Measurements from ENCODE around the gene CDH22.

CDH22 gene

DNA sequence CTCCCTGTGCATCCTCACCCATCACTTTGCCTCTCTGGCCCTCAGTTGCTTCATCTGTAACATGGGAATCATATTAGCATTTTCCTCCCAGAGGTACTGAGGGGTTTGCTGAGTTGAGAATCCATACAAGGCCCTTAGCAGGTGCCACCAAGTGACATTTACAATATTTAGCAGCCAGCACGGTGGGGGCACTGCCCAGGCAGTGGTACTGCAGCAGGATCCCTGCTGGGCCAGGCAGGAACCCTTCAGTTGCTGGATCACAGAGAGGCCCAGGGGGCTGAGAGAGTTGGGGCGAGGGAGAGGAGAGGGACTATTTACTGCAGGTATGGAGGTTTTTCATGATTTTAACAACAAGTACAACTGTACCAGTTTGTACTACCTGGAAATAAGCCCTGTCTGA, 65.9 kb downstream of the CDH22 start:
- Histone ChIP-seq H2BK5ac (ENCODE audit: low read depth, low read length, poor library complexity, severe bottlenecking) (no peak overlapping the region), H4K8ac (ENCODE audit: low read length) (no peak overlapping the region), H3K18ac (ENCODE audit: low read depth in 1 of 2, low read length in 2 of 2) (no peak overlapping the region), H3K4me2 (ENCODE audit: low read length, poor library complexity, severe bottlenecking) (no peak overlapping the region), H3K4ac (ENCODE audit: low read depth in 1 of 2, low read length in 2 of 2) (no peak overlapping the region), H3K23ac (ENCODE audit: low read length in 2 of 2) (no peak overlapping the region), H3K4me3 (ENCODE audit: insufficient read depth in 1 of 2, low read depth in 1 of 2, low read length in 2 of 2) (no peak overlapping the region), H3K9ac (ENCODE audit: low read length) (no peak overlapping the region), H2BK12ac (ENCODE audit: low read length in 2 of 2) (no peak overlapping the region), H2AK5ac (ENCODE audit: low read length, severe bottlenecking) (no peak overlapping the region), H3K9me3 (ENCODE audit: control insufficient read depth, low read length) (no peaks in the 10 kb centered on the region), H3K27ac (ENCODE audit: low read length, poor library complexity, severe bottlenecking) (no peak overlapping the region), H2BK120ac (ENCODE audit: low read depth, low read length) (no peak overlapping the region), H3K4me1 (ENCODE audit: control insufficient read depth, insufficient read depth, low read depth, low read length) (no peaks in the 10 kb centered on the region), H3K36me3 (ENCODE audit: control insufficient read depth in 1 of 2, insufficient read depth in 2 of 2, low read depth in 1 of 2, low read length in 2 of 2) (no peaks in the 10 kb centered on the region), H3K79me1 (replicated peaks; ENCODE audit: low read length, poor library complexity, severe bottlenecking) (no peaks in the 10 kb centered on the region), H3K27me3 (ENCODE audit: control insufficient read depth in 1 of 2, insufficient read depth in 1 of 2, low read length in 2 of 2) (peaks cover 33 to 35% of the 10 kb centered on the region in 2 experiments), H4K91ac (ENCODE audit: low read length) (no peak overlapping the region), H3K14ac (ENCODE audit: low read length in 2 of 2) (no peak overlapping the region), H2BK15ac (ENCODE audit: low read depth, poor library complexity, severe bottlenecking) (no peak overlapping the region), H2AFZ (ENCODE audit: low read depth, low read length) (no peak overlapping the region)
- DNase-seq, result no peak
- WGBS, result 18% methylated on average over 1 of the region's 2 CpGs

- no peak overlapping the region for H3K4me3 ChIP-seq (ENCODE audit: insufficient read depth in 1 of 2, low read depth in 1 of 2, low read length in 2 of 2)
- no peak overlapping the region for H2AFZ ChIP-seq (ENCODE audit: low read depth, low read length)
- no peak overlapping the region for H3K4me2 ChIP-seq (ENCODE audit: low read length, poor library complexity, severe bottlenecking)
- H3K79me1 ChIP-seq (replicated peaks; ENCODE audit: low read length, poor library complexity, severe bottlenecking), result no peaks in the 10 kb centered on the region
- H3K4ac ChIP-seq (ENCODE audit: low read depth in 1 of 2, low read length in 2 of 2), result no peak overlapping the region
- H4K91ac ChIP-seq (ENCODE audit: low read length), result no peak overlapping the region
- no peak overlapping the region for H2BK12ac ChIP-seq (ENCODE audit: low read length in 2 of 2)
- H3K27ac ChIP-seq (ENCODE audit: low read length, poor library complexity, severe bottlenecking), result no peak overlapping the region
- H3K23ac ChIP-seq (ENCODE audit: low read length in 2 of 2), result no peak overlapping the region
- H3K18ac ChIP-seq (ENCODE audit: low read depth in 1 of 2, low read length in 2 of 2), result no peak overlapping the region
- H3K9ac ChIP-seq (ENCODE audit: low read length), result no peak overlapping the region
- H3K9me3 ChIP-seq (ENCODE audit: control insufficient read depth, low read length), result no peaks in the 10 kb centered on the region
- peaks cover 27 to 33% of the 10 kb centered on the region in 2 experiments for H3K27me3 ChIP-seq (ENCODE audit: control insufficient read depth in 1 of 2, insufficient read depth in 1 of 2, low read length in 2 of 2)
- 88% methylated on average over 21 of the region's 22 CpGs for WGBS
- no peak overlapping the region for H2BK5ac ChIP-seq (ENCODE audit: low read depth, low read length, poor library complexity, severe bottlenecking)
- no peaks in the 10 kb centered on the region for H3K4me1 ChIP-seq (ENCODE audit: control insufficient read depth, insufficient read depth, low read depth, low read length)
- H2AK5ac ChIP-seq (ENCODE audit: low read length, severe bottlenecking), result no peak overlapping the region
- no peak overlapping the region for H4K8ac ChIP-seq (ENCODE audit: low read length)
- H2BK15ac ChIP-seq (ENCODE audit: low read depth, poor library complexity, severe bottlenecking), result no peak overlapping the region
- H3K14ac ChIP-seq (ENCODE audit: low read length in 2 of 2), result no peak overlapping the region
- no peak for DNase-seq
- no peak overlapping the region for H2BK120ac ChIP-seq (ENCODE audit: low read depth, low read length)
- H3K36me3 ChIP-seq (ENCODE audit: control insufficient read depth in 1 of 2, insufficient read depth in 2 of 2, low read depth in 1 of 2, low read length in 2 of 2), result no peaks in the 10 kb centered on the region
Observed at GRCh38 chr20:46240881-46241280, 67.4 kb downstream of the CDH22 start.

DNA sequence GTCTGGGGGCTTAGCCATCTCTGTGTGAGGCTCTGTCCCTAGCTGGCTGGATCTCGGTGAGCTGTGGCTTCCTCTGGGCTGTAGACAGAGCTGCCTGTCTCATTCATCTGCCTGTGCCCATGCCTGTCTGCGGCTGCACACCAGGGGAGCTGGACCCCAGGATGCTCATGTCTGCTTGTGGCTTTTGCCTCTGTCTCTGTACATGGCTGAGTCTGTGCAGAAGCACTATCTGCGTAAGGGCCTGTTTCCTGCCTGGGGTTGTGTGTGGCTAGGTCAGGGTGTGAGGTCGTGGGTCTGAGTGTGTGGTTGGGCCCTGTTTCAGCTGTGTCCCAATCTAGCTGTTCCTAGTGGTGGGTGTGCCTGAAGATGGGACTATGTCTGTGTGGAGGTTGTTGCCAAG, 68.2 kb downstream of the CDH22 start:
- Histone ChIP-seq H2BK120ac (ENCODE audit: low read depth, low read length) (no peak overlapping the region), H2AK5ac (ENCODE audit: low read length, severe bottlenecking) (no peak overlapping the region), H3K36me3 (ENCODE audit: control insufficient read depth in 1 of 2, insufficient read depth in 2 of 2, low read depth in 1 of 2, low read length in 2 of 2) (no peaks in the 10 kb centered on the region), H3K14ac (ENCODE audit: low read length in 2 of 2) (no peak overlapping the region), H2BK12ac (ENCODE audit: low read length in 2 of 2) (no peak overlapping the region), H3K23ac (ENCODE audit: low read length in 2 of 2) (no peak overlapping the region), H4K91ac (ENCODE audit: low read length) (no peak overlapping the region), H2BK15ac (ENCODE audit: low read depth, poor library complexity, severe bottlenecking) (no peak overlapping the region), H3K79me1 (replicated peaks; ENCODE audit: low read length, poor library complexity, severe bottlenecking) (no peaks in the 10 kb centered on the region), H2BK5ac (ENCODE audit: low read depth, low read length, poor library complexity, severe bottlenecking) (no peak overlapping the region), H3K4me2 (ENCODE audit: low read length, poor library complexity, severe bottlenecking) (no peak overlapping the region), H3K27ac (ENCODE audit: low read length, poor library complexity, severe bottlenecking) (no peak overlapping the region), H3K9ac (ENCODE audit: low read length) (no peak overlapping the region), H3K4me3 (ENCODE audit: insufficient read depth in 1 of 2, low read depth in 1 of 2, low read length in 2 of 2) (no peak overlapping the region), H3K18ac (ENCODE audit: low read depth in 1 of 2, low read length in 2 of 2) (no peak overlapping the region), H3K4ac (ENCODE audit: low read depth in 1 of 2, low read length in 2 of 2) (no peak overlapping the region), H3K27me3 (ENCODE audit: control insufficient read depth in 1 of 2, insufficient read depth in 1 of 2, low read length in 2 of 2) (peaks cover 26 to 36% of the 10 kb centered on the region in 2 experiments), H2AFZ (ENCODE audit: low read depth, low read length) (no peak overlapping the region), H3K4me1 (ENCODE audit: control insufficient read depth, insufficient read depth, low read depth, low read length) (no peaks in the 10 kb centered on the region), H4K8ac (ENCODE audit: low read length) (no peak overlapping the region), H3K9me3 (ENCODE audit: control insufficient read depth, low read length) (no peaks in the 10 kb centered on the region)
- WGBS, result 44% methylated on average over 4 of the region's 4 CpGs
- DNase-seq, result no peak

GRCh38 chr20:46237736-46238135, 70.6 kb downstream of the CDH22 start:
- H2BK12ac ChIP-seq (ENCODE audit: low read length in 2 of 2), result no peak overlapping the region
- no peak overlapping the region for H3K4ac ChIP-seq (ENCODE audit: low read depth in 1 of 2, low read length in 2 of 2)
- H3K23ac ChIP-seq (ENCODE audit: low read length in 2 of 2), result no peak overlapping the region
- peaks cover 25 to 58% of the 10 kb centered on the region in 2 experiments for H3K27me3 ChIP-seq (ENCODE audit: control insufficient read depth in 1 of 2, insufficient read depth in 1 of 2, low read length in 2 of 2)
- no peaks in the 10 kb centered on the region for H3K36me3 ChIP-seq (ENCODE audit: control insufficient read depth in 1 of 2, insufficient read depth in 2 of 2, low read depth in 1 of 2, low read length in 2 of 2)
- H3K4me3 ChIP-seq (ENCODE audit: insufficient read depth in 1 of 2, low read depth in 1 of 2, low read length in 2 of 2), result no peak overlapping the region
- no peaks in the 10 kb centered on the region for H3K79me1 ChIP-seq (replicated peaks; ENCODE audit: low read length, poor library complexity, severe bottlenecking)
- H2BK120ac ChIP-seq (ENCODE audit: low read depth, low read length), result no peak overlapping the region
- no peak overlapping the region for H2AK5ac ChIP-seq (ENCODE audit: low read length, severe bottlenecking)
- no peak overlapping the region for H2AFZ ChIP-seq (ENCODE audit: low read depth, low read length)
- no peak overlapping the region for H2BK15ac ChIP-seq (ENCODE audit: low read depth, poor library complexity, severe bottlenecking)
- DNase-seq, result no peak
- H2BK5ac ChIP-seq (ENCODE audit: low read depth, low read length, poor library complexity, severe bottlenecking), result no peak overlapping the region
- H4K8ac ChIP-seq (ENCODE audit: low read length), result no peak overlapping the region
- H3K27ac ChIP-seq (ENCODE audit: low read length, poor library complexity, severe bottlenecking), result no peak overlapping the region
- no peak overlapping the region for H3K18ac ChIP-seq (ENCODE audit: low read depth in 1 of 2, low read length in 2 of 2)
- no peak overlapping the region for H3K4me2 ChIP-seq (ENCODE audit: low read length, poor library complexity, severe bottlenecking)
- no peaks in the 10 kb centered on the region for H3K4me1 ChIP-seq (ENCODE audit: control insufficient read depth, insufficient read depth, low read depth, low read length)
- H3K14ac ChIP-seq (ENCODE audit: low read length in 2 of 2), result no peak overlapping the region
- H3K9me3 ChIP-seq (ENCODE audit: control insufficient read depth, low read length), result no peaks in the 10 kb centered on the region
- H3K9ac ChIP-seq (ENCODE audit: low read length), result no peak overlapping the region
- WGBS, result 14% methylated on average over 1 of the region's 1 CpG
- no peak overlapping the region for H4K91ac ChIP-seq (ENCODE audit: low read length)
